Astrocyte of the cerebellum (primary cell): ENCODE results near the gene ITIH5.

Source experiments
- DNase-seq: peaks from one replicate; pipeline ENCODE4 v3.0.0-alpha.2; 2011; ENCODE audit warnings: low read depth
- H3K4me3 ChIP-seq: 2 replicates; pipeline ENCODE4 v1.5.1; 2011; ENCODE audit warnings: mild to moderate bottlenecking, low read depth, low read length, moderate library complexity
- in situ Hi-C: cut with HindIII; loops from 2 replicates; pipeline ENCODE4 v1.10.0; 2017; ENCODE audit warnings: low sequenced_read_pairs
- TF ChIP-seq, protein P1 (sequence below): IDR thresholded peaks from 2 replicates; pipeline ENCODE4 v1.5.1; 2012; ENCODE audit warnings: low read length, low read depth, moderate library complexity, mild to moderate bottlenecking; ENCODE audit errors: missing control alignments

ITIH5 gene

GRCh38 chr10:7706534-7707073 lies 39.8 kb upstream of the ITIH5 start:
- no peak for DNase-seq
- in situ Hi-C loops: no loop called here
- H3K4me3 ChIP-seq: no peak overlapping the region
- TF ChIP-seq, protein P1, sequence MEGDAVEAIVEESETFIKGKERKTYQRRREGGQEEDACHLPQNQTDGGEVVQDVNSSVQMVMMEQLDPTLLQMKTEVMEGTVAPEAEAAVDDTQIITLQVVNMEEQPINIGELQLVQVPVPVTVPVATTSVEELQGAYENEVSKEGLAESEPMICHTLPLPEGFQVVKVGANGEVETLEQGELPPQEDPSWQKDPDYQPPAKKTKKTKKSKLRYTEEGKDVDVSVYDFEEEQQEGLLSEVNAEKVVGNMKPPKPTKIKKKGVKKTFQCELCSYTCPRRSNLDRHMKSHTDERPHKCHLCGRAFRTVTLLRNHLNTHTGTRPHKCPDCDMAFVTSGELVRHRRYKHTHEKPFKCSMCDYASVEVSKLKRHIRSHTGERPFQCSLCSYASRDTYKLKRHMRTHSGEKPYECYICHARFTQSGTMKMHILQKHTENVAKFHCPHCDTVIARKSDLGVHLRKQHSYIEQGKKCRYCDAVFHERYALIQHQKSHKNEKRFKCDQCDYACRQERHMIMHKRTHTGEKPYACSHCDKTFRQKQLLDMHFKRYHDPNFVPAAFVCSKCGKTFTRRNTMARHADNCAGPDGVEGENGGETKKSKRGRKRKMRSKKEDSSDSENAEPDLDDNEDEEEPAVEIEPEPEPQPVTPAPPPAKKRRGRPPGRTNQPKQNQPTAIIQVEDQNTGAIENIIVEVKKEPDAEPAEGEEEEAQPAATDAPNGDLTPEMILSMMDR: no peak

DNA sequence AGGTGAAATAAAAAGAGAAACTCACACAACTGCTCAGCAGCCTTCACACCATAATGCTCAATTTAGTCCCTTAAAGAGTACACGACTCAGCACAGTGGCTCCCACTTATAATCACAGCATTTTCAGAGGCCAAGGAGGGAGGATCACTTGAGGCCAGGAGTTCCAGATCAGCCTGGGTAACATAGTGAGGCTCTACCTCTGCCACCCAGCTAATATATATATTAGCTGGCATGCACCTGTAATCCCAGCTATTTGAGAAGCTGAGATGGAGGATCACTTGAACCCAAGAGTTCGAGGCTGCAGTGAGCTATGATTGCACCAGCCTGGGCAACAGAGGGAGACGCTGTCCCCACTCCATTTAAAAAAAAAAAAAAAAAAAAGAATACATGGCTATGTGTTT lies 38.6 kb upstream of the ITIH5 start:
- DNase-seq: no peak
- H3K4me3 ChIP-seq: no peak overlapping the region
- in situ Hi-C loops: no loop called here
- TF ChIP-seq, protein P1: no peak

DNA sequence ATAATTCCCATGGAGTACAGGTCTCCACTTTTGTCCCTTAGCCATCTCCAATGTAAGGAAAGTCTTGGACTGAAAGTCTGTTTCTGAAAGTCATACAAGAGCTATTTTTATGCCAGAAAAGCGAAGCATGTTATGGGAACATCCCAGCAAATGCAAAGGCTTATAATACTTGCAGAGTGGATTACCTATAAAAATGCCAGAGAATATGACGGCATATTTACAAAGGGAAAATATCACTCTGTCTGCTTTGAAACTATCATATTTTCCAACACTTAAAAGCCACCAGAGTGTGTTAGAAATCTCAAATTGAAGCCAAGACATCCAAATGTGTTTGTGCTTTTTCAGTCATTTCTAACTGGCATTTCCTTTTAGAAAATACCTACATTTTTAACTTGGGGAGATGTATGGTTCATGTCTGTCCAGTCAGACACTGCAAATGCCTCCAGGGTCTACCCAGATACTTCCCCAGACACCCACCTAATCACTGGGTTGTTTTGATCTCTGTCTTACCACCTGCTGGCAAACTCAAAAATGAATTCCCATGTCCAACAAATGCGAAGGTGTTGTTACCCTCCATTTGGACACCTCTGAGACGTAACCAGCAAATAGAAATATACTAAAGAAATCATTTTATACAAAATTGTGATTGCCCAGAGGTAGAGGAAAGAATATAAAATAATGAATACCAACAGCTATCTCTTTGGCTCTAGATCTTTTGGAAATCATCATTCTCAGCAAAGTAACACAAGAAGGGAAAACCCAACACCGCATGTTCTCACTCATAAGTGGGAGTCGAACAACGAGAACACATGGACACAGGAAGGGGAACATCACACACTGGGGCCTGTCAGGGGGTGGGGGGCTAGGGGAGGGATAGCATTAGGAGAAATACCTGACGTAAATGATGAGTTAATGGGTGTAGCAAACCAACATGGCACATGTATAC lies 37.6 kb upstream of the ITIH5 start:
- no peak for DNase-seq
- TF ChIP-seq, protein P1: no peak
- in situ Hi-C loops: no loop called here
- no peak overlapping the region for H3K4me3 ChIP-seq

- in situ Hi-C loops: no loop called here
- no peak for DNase-seq
- H3K4me3 ChIP-seq: no peak within 1 kb of the TSS
- TF ChIP-seq, protein P1: no peak
These were observed 36.4 kb upstream of the ITIH5 start, which contains the start of gene ITIH2 for GRCh38 chr10:7703140-7703539. Gene ITIH2, plus strand, starts transcription at chr10:7703316. Its CDS starts 119 bp downstream, at chr10:7703435.

DNA sequence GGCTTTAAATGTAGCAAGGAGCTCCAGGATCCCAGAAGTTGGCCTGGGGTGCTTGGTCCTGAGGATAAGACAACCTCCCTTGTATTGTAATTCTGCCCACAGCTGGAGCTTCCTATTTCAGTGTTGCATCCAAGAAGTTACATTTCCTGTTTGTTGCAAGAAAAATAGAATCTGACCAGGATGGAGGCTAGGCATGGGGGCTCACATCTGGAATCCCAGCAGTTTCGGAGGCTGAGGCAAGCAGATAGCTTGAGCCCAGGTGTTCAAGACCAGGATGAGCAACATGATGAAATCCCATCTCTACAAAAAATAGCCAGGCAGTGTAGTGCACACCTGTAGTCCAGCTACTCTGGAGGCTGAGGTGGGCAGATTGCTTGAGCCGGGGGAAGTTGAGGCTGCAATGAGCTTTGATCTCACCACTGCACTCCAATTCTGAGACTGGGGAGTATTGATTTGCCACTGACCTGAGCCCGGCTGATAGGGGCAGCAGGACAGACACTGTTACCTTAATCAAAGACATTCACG lies 35.6 kb upstream of the ITIH5 start:
- DNase-seq: no peak
- TF ChIP-seq, protein P1: no peak
- in situ Hi-C loops: no loop called here
- no peak overlapping the region for H3K4me3 ChIP-seq

DNA sequence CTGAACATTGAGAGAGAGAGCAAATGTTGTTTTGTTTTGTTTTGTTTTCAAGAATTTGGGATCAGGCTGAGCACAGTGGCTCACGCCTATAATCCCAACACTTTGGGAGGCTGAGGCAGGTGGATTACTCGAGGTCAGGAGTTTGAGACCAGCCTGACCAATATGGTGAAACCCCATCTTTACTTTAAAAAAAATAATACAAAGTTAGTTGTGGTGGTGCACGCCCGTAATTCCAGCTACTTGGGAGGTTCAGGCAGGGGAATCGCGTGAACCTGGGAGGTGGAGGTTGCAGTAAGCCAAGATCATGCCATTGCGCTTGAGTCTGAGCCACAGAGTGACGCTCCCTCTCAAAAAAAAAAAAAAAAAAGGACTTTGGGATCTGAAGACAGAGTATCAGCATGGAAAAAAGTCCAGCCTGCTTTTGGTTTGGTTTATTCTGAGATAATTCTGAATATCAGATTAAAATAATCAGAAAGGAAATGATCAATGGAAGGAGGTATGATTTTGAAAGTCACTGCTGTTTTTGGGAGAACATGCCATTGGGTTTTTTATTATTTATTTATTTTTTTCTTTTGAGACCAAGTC lies 34.5 kb upstream of the ITIH5 start:
- no peak for DNase-seq
- no peak overlapping the region for H3K4me3 ChIP-seq
- TF ChIP-seq, protein P1: no peak
- in situ Hi-C loops: no loop called here
